B cell (primary cell): ENCODE results near the gene GJB2. TPM values are rescaled to one million over a fixed set of nuclear protein-coding genes. Genes with fewer than 3 reads are reported as not detected.

Source experiments
- ATAC-seq: fragments of 200-7000 bp; cut with Tn5 transposase; one replicate; pipeline ENCODE4 v1.10.0; 2021; ENCODE audit warnings: low read depth, mild to moderate bottlenecking, moderate number of reproducible peaks, moderate library complexity
- CTCF ChIA-PET: fragments of 350-600 bp; sonication (Branson Sonifier 250); formaldehyde crosslinking; loops from one replicate; lab custom pipeline; 2021; ENCODE audit warnings: antibody characterized with exemption, inconsistent platforms; lab: Charles Lee
- POLR2A ChIA-PET: fragments of 350-600 bp; sonication (Branson Sonifier 250); formaldehyde crosslinking; loops from one replicate; lab custom pipeline; 2021; ENCODE audit warnings: antibody characterized with exemption; lab: Charles Lee
- DNase-seq: peaks from one replicate; pipeline ENCODE4 v3.0.0; 2013
- H2AFZ ChIP-seq: 2 replicates; pipeline ENCODE4 v1.6.1; 2012; ENCODE audit warnings: mild to moderate bottlenecking, low read depth, low read length; ENCODE audit not compliant: insufficient read depth, poor library complexity, severe bottlenecking
- H3K27ac ChIP-seq, 2 donors: 1 replicate in 1 of 2; 2 replicates in 1 of 2; pipeline ENCODE4 v1.5.1; 2012 to 2013; ENCODE audit warnings: low read length in 2 of 2, mild to moderate bottlenecking in 2 of 2, moderate library complexity in 1 of 2
- H3K27me3 ChIP-seq, 4 experiments: fragments of 200-600 bp in 1 of 4; sonication (generic) in 1 of 4; replicated peaks in 1 of 4; 1 replicate in 2 of 4; 2 replicates in 2 of 4; pipeline versions ENCODE4 v1.6.1 to v1.7.0; 2013 to 2016; ENCODE audit warnings: low read length in 3 of 4, mild to moderate bottlenecking in 2 of 4, mixed read lengths in 1 of 4, moderate library complexity in 1 of 4; ENCODE audit not compliant: insufficient read depth in 4 of 4, control insufficient read depth in 3 of 4; ENCODE audit errors: control extremely low read depth in 1 of 4
- H3K36me3 ChIP-seq, 2 experiments: replicated peaks in 1 of 2; 1 replicate in 1 of 2; 2 replicates in 1 of 2; pipeline versions ENCODE4 v1.6.1 to v1.7.1; 2013; ENCODE audit warnings: low read length in 1 of 2; ENCODE audit not compliant: insufficient read depth in 2 of 2, control insufficient read depth in 1 of 2; ENCODE audit errors: control extremely low read depth in 1 of 2, extremely low read depth in 1 of 2
- H3K4me1 ChIP-seq, 2 donors: fragments of 200-600 bp in 1 of 2; sonication (generic) in 1 of 2; 1 replicate in 1 of 2; 2 replicates in 1 of 2; pipeline versions ENCODE4 v1.5.1 to v1.6.1; 2013 to 2017; ENCODE audit warnings: low read length in 2 of 2; ENCODE audit not compliant: control insufficient read depth in 2 of 2, insufficient read depth in 2 of 2
- H3K4me2 ChIP-seq: replicated peaks from 2 replicates; pipeline ENCODE3; 2012; ENCODE audit warnings: mild to moderate bottlenecking, low read depth, low read length; ENCODE audit not compliant: poor library complexity, severe bottlenecking
- H3K4me3 ChIP-seq, 5 experiments: fragments of 200-600 bp in 1 of 5; sonication (generic) in 1 of 5; 1 replicate in 3 of 5; 2 replicates in 2 of 5; pipeline versions ENCODE4 v1.5.1 to v1.7.0; 2011 to 2016; ENCODE audit warnings: low read length in 4 of 5, mild to moderate bottlenecking in 4 of 5, low read depth in 2 of 5, control low read depth in 1 of 5, moderate library complexity in 1 of 5; ENCODE audit not compliant: insufficient read depth in 1 of 5; ENCODE audit errors: control extremely low read depth in 1 of 5, extremely low read depth in 1 of 5
- H3K79me2 ChIP-seq: fragments of 200-600 bp; sonication (generic); one replicate; pipeline ENCODE4 v1.6.0; 2016; ENCODE audit warnings: low read length; ENCODE audit not compliant: control insufficient read depth, insufficient read depth
- H3K9ac ChIP-seq: fragments of 200-600 bp; sonication (generic); 2 replicates; pipeline ENCODE4 v1.6.1; 2017; ENCODE audit warnings: mild to moderate bottlenecking, low read length, moderate library complexity
- H3K9me3 ChIP-seq, 3 donors: one replicate each; pipeline versions ENCODE4 v1.6.1 to v1.7.1; 2013; ENCODE audit warnings: low read length in 2 of 3; ENCODE audit not compliant: control insufficient read depth in 2 of 3, insufficient read depth in 1 of 3; ENCODE audit errors: control extremely low read depth in 1 of 3
- H4K20me1 ChIP-seq: 2 replicates; pipeline ENCODE4 v1.6.0; 2012; ENCODE audit warnings: mild to moderate bottlenecking, low read length; ENCODE audit not compliant: insufficient read depth, control insufficient read depth, poor library complexity, severe bottlenecking
- H3K27ac Mint-ChIP-seq: one replicate; pipeline ENCODE4 v1.8.0; 2021; ENCODE audit warnings: mixed read lengths
- H3K27me3 Mint-ChIP-seq: one replicate; pipeline ENCODE4 v1.8.0; 2021; ENCODE audit warnings: mixed read lengths
- H3K4me1 Mint-ChIP-seq: one replicate; pipeline ENCODE4 v1.8.0; 2021; ENCODE audit warnings: mixed read lengths
- H3K4me3 Mint-ChIP-seq: one replicate; pipeline ENCODE4 v1.8.0; 2021; ENCODE audit warnings: mixed read lengths
- H3K9me3 Mint-ChIP-seq: one replicate; pipeline ENCODE4 v1.8.0; 2022; ENCODE audit warnings: mixed read lengths; ENCODE audit not compliant: insufficient read depth
- EZH2 ChIP-seq: IDR thresholded peaks from 2 replicates; pipeline ENCODE4 v1.6.1; 2012; ENCODE audit warnings: borderline replicate concordance, low read depth, mild to moderate bottlenecking, moderate library complexity, low read length; ENCODE audit not compliant: insufficient read depth, poor library complexity, severe bottlenecking
- WGBS: methylation state at CpG from one replicate; pipeline ENCODE4 v1.1.5; 2013; ENCODE audit warnings: missing lambda C conversion rate; ENCODE audit not compliant: insufficient coverage; 5-methylcytosine and 5-hydroxymethylcytosine counted together
- intact Hi-C: fragments of 100-400 bp; cut with micrococcal nuclease; formaldehyde crosslinking; loops from one replicate; pipeline ENCODE4 v1.10.0; 2022
- polyA plus RNA-seq: library from polyadenylated mRNA; depleted of rRNA; stranded (reverse); fragments of >200 nt; gene quantifications from 2 replicates; pipeline ENCODE4 v1.2.3, GENCODE V29; 2012
- total RNA-seq, 2 donors: library from RNA; stranded (reverse); fragments of 120-200 nt in 1 of 2; gene quantifications; 1 replicate in 1 of 2; 2 replicates in 1 of 2; pipeline versions ENCODE4 v1.2.3 to v1.2.4, GENCODE V29; 2013 to 2022
- TF ChIP-seq, protein P1 (sequence below): fragments of 200-600 bp; IDR thresholded peaks from one replicate; pipeline ENCODE4 v1.8.0; 2022; ENCODE audit warnings: antibody characterized with exemption, mild to moderate bottlenecking

GJB2 gene
- total and polyA plus RNA-seq, 2 donors (not counting 1 experiment from before 2014, with no cell fraction given): not detected

DNA sequence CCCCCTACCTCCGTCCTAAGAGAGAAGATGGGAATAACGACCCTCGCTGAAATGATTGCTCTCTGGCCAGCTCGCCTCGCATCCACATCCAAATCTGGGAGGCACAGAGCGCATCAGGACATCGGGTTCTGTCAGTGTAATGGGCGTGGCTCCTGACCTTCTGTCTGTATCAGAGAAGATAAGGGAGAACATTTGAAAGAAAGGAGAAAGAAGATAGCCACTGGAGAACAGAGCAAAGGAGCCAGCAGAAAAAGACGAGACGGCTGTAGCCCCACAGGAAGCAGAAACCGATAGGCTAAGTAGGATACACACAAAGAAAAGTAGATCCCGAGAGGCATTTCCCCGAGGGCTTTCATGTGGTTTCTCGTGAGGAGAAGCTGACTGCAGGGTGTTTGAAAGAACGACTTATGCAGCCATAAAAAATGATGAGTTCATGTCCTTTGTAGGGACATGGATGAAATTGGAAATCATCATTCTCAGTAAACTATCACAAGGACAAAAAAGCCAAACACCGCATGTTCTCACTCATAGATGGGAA is 14.0 kb upstream of the GJB2 start:
- Histone ChIP-seq H3K27ac (no peak overlapping the region), H4K20me1 (no peaks in the 10 kb centered on the region), H3K9ac (no peak overlapping the region), H3K36me3 (no peaks in the 10 kb centered on the region), H3K4me3 (no peak overlapping the region), H3K4me1 (no peaks in the 10 kb centered on the region), H3K9me3 (peaks cover 0 to 3% (median 0%) of the 10 kb centered on the region in 3 donors), H3K27me3 (peaks cover 0 to 11% (median 8%) of the 10 kb centered on the region in 4 experiments), H2AFZ (no peak overlapping the region), H3K79me2 (no peaks in the 10 kb centered on the region), H3K4me2 (no peak overlapping the region)
- TF ChIP-seq, protein P1, sequence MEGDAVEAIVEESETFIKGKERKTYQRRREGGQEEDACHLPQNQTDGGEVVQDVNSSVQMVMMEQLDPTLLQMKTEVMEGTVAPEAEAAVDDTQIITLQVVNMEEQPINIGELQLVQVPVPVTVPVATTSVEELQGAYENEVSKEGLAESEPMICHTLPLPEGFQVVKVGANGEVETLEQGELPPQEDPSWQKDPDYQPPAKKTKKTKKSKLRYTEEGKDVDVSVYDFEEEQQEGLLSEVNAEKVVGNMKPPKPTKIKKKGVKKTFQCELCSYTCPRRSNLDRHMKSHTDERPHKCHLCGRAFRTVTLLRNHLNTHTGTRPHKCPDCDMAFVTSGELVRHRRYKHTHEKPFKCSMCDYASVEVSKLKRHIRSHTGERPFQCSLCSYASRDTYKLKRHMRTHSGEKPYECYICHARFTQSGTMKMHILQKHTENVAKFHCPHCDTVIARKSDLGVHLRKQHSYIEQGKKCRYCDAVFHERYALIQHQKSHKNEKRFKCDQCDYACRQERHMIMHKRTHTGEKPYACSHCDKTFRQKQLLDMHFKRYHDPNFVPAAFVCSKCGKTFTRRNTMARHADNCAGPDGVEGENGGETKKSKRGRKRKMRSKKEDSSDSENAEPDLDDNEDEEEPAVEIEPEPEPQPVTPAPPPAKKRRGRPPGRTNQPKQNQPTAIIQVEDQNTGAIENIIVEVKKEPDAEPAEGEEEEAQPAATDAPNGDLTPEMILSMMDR: no peak
- no peak for TF ChIP-seq EZH2
- intact Hi-C loops: no loop called here
- POLR2A ChIA-PET: no interaction called here
- Mint-ChIP-seq H3K9me3 (peaks cover under 1% of the 10 kb centered on the region), H3K27me3 (peaks cover 37% of the 10 kb centered on the region), H3K27ac (no peak overlapping the region), H3K4me3 (no peak overlapping the region), H3K4me1 (no peaks in the 10 kb centered on the region)
- ATAC-seq (no peak), DNase-seq (no peak)
- WGBS: 70% methylated on average over 11 of the region's 16 CpGs
- CTCF ChIA-PET: interaction anchor here (0.6 kb wide), 1 partner anchor 9 kb away, joined by 3 read pairs; no protein-coding TSS in a partner anchor

DNA sequence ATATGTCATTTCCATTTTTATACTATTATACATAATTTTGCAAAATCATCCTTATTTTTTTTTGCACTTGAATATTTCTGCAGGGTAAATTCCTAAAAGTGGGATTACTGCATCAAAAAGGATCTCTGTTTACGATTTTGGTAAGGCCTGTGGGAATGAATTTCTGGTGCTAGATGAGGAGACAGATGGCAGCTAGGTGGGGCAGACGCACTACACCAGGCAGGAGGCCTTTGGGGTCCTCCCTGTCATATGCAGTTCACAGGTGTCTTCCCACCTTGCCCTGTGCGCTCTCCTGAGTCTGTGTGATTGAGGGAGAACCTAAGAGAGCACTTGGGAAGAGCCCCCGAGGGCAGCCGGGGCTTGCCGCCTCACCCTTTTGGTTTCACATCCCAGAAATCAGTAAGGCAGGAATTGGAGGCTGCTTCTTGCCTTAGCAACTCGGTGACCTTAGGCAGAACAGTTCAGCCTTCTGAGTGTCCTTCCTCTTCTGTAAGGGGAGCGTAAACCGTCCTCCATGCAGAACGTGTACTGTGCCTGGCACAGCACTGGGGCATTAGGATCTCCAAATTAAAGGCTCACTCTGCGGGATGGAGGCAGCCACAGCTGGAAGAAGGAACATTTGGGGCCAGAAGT is 13.4 kb upstream of the GJB2 start:
- no peak overlapping the region for H3K4me3 ChIP-seq
- intact Hi-C loops: no loop called here
- peaks cover 40% of the 10 kb centered on the region for H3K27me3 Mint-ChIP-seq
- no peak overlapping the region for H3K27ac ChIP-seq
- no peak overlapping the region for H3K9ac ChIP-seq
- H3K4me1 ChIP-seq: no peaks in the 10 kb centered on the region
- H4K20me1 ChIP-seq: no peaks in the 10 kb centered on the region
- TF ChIP-seq, protein P1: no peak
- no peak for TF ChIP-seq EZH2
- peaks cover 0 to 6% (median 0%) of the 10 kb centered on the region in 3 donors for H3K9me3 ChIP-seq
- no peak overlapping the region for H3K4me2 ChIP-seq
- no peaks in the 10 kb centered on the region for H3K4me1 Mint-ChIP-seq
- peaks cover 3% of the 10 kb centered on the region for H3K9me3 Mint-ChIP-seq
- CTCF ChIA-PET: interaction anchor here (1.3 kb wide), 1 partner anchor 11 kb away, joined by 4 read pairs; no protein-coding TSS in a partner anchor
- H3K4me3 Mint-ChIP-seq: no peak overlapping the region
- DNase-seq: no peak
- no peaks in the 10 kb centered on the region for H3K79me2 ChIP-seq
- POLR2A ChIA-PET: no interaction called here
- H2AFZ ChIP-seq: no peak overlapping the region
- no peaks in the 10 kb centered on the region for H3K36me3 ChIP-seq
- 84% methylated on average over 10 of the region's 11 CpGs for WGBS
- no peak for ATAC-seq
- H3K27me3 ChIP-seq: peaks cover 0 to 14% (median 8%) of the 10 kb centered on the region in 4 experiments
- H3K27ac Mint-ChIP-seq: no peak overlapping the region
